ENCODE measurements around the gene TC2N. TPM values are rescaled to one million over a fixed set of nuclear protein-coding genes. Genes with fewer than 3 reads are reported as not detected.

Gene TC2N
- total and polyA plus RNA-seq, 4 donors: 0.62 to 6.4 (median 1.6) TPM

Other genes starting within 250 kb of the TC2N start
- under 1 TPM in 1 of 2 donors, not detected in 1; 0.59 TPM for gene CATSPERB, start 135.4 kb downstream of the TC2N start, total RNA-seq
- under 1 TPM; 0.01 to 0.07 TPM for gene CATSPERB, start 135.4 kb downstream of the TC2N start, polyA plus RNA-seq
- gene FBLN5, start 80.2 kb upstream of the TC2N start, total RNA-seq: 10 to 100 TPM in 1 of 2 donors, 1 to 10 TPM in 1; 3.9 to 18.7 TPM
- gene FBLN5, start 80.2 kb upstream of the TC2N start, polyA plus RNA-seq: 10 to 100 TPM; 10.9 to 21.8 TPM
- gene TRIP11, start 172.5 kb upstream of the TC2N start, total RNA-seq: 10 to 100 TPM; 16.5 to 28.4 TPM
- gene TRIP11, start 172.5 kb upstream of the TC2N start, polyA plus RNA-seq: 10 to 100 TPM in 1 of 2 donors, 1 to 10 TPM in 1; 4.3 to 16.7 TPM
- 10 to 100 TPM; 12.9 to 17.7 TPM for gene ATXN3, start 239.0 kb upstream of the TC2N start, total RNA-seq
- 1 to 10 TPM; 3.6 to 5.3 TPM for gene ATXN3, start 239.0 kb upstream of the TC2N start, polyA plus RNA-seq